Measurements from ENCODE around the gene CACTIN. TPM values are rescaled to one million over a fixed set of nuclear protein-coding genes. Genes with fewer than 3 reads are reported as not detected.

Gene CACTIN
- total RNA-seq, 1 donor from 2014 or later: 12.5 TPM

DNA sequence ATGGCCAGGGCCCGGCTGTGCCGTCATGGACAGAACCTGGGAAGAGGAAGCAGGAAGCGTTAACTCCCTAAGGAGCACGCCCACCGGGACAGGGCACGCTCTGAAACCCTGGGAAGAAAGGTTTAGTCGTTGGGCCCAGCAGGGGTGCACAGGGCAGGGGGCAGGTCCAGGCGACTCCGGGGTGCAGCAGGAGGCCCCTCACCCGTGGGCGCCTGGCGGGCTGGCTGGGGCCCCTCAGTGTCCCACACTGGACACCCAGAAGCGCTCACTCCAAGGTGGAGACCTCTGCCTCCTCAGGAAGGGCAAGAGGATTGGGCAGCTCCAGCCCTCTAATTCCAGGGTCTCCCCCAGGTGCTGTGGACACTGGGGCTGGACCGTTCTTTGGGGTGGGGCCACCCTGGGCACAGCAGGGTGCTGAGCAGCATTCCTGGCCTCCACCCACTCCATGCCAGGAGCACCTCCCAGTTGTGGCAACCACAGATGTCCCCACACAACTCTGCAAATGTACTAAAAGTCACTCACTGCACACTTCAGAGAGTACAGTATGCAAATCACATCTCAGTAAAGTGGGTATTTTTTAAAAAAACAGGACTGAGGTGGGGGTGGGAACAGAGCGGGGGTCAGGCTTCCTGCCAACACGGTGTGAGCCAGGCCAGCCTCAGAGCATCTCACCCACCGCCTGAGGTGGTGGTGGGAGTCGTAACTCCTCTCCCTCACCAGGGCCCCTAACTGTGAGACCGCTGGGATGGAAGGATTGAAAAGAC is 38.5 kb upstream of the CACTIN start:
- ATAC-seq (no peak), DNase-seq (ENCODE audit: low spot score) (peak; percentile 43)

DNA sequence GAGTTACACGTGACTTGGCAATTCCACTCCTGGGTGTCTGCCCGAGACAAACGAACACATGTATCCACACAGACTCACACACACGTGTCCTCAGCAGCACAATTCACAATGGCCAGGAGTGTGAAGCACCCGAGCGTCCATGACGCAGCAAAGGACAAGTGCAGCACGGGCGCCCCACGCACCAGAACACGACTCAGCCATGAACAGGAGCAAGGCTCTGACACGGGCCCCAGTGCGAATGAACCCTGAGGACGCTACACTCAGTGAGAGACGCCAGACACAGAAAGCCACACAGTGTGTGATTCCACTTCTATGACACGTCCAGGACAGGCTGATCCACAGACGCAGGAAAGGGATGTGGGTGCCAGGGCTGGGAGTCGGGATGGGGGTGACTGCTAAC is 37.2 kb upstream of the CACTIN start:
- DNase-seq (ENCODE audit: low spot score): no peak

DNA sequence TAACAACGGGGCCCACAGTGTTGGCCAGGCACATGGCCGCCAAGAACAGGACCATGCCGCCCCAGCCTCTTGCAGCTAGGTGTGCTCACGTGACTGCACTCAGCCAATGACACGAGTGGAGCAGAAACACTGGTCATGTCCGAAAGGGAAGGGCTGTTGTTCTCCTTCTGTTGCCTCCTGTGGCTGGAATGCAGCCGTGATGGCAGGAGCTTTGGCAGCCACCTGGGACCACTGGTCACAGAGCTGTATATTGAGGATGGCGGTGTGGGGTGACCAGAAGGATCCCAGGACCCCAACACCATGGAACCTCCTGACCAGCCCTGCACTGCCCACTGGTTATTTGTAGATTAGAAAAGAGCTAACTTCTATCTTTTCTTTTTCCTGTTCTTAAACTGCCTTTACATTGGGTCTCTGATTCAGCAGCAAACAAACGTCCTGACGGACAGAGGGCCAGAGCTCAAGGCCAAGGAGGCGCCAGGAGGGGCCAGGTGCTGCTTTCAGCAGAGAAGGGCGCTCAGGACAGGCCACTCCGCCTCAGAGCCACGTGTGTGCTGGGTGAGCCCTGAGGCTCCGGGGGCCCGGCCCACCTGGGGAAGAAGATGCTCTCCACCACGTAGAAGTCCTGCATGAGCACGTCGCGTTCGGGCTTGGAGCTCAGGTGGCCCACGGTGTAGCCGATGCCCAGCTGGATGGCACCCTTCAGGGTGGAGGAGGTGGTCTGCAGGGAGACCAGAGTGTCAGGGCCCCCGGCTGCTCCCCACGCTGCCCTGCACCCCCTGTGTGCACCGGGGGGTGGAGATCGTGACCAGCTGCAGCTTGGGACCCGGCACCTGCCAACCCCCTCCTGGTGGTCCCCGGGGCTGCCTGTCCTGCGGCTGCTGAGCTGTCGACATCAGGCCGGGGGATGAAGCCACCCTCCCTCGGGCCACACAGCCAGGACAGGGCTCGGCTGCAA is 35.0 kb upstream of the CACTIN start:
- DNase-seq (ENCODE audit: low spot score): no peak

More for the DNA sequence above, 37.2 kb upstream of the CACTIN start:
- no peak for ATAC-seq

DNA sequence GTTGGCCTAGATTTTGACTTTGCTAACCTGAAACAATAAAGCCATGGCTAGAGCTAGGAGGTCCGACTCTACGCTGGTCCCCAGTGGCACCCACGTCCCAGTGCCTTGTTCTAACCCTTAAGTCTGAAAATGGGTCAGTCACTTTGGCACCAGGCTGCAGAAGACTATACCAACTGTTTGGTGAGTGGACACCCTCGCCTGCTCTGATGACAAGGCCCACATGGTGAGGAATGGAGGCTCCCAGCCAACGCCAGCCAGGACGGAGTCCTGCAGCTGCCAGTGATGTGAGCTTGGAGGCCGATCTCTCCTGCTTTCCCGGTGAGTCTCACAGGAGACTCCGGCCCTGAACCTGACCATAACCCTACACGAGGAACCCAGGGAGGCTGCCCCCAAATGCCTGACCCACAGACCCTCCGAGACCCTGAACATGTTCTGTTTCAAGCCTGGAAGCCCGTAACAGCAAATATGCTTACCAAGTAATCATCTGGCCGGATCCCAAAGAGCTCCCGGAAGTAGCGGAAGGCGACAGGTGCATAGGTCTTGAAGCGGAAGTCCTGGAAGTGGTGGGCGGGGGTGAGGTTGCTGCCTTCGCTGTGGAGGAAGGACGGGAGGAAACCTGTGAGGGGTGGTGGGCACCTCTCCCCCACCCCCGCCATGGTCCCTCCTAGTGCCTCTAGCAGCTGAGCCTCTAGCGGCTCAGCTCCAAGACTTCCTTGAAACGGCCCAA is 34.1 kb upstream of the CACTIN start:
- DNase-seq (ENCODE audit: low spot score): no peak
- ATAC-seq: no peak

More for the DNA sequence above, 35.0 kb upstream of the CACTIN start:
- ATAC-seq: no peak

DNA sequence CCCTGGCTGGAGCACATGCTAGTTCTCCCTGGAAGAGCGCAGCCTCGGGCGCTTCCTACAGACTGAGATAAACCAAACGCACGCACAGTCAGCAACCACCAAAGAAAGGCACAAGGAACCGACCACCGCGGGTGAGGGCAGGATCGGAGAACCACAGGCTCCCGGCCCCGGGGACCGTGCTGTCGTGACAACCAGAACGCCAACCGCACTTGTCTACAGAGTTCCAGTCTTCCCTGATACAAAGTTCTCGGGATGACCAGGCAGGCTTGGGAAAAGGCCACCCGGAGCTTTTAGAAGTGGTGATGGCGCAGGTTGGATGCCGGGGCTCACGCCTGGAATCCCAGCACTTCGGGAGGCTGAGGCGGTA is 33.1 kb upstream of the CACTIN start:
- no peak for DNase-seq (ENCODE audit: low spot score)
- ATAC-seq: no peak

DNA sequence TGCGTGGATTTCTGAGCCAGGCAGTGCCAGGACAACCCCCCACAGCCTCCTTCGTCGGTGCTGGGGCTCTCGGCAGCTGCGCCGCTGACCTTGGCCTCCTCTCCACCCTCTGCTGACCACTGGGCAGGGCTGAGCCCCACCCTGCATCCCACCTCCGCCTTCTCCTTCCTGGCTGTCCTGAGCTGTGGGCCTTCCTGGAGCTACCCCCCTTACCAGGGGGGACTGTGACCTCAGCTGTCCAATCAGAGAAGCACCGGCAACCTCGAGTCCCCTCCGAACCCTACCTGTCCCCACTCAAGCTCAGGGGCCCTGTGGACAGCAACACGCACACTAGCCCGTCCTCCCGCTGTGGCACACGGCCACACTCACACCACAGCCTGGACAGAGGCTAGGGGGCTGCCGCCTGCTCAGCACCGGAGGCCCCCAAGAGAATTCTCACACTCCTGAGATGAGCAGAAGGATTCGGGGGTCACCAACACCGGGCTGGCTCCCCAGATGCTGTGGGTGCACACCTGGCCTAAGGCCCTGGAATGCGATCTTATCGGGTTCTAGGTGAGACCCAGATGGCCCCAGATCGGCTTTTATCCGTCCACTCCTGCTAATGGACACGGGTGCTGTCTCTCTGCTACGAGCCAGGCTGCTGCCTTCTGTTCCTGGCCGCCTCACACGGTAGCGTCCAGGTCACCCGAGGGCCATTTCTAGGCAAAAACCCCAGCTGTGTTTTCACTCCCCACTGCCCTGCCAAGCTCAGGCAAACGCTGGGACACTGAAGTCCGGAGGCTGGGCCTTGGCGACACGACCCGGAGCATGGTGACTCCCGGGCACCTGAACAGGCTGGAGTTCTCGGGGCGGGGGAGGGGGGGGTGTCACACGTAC is 32.5 kb upstream of the CACTIN start:
- peak; percentile 82 for ATAC-seq
- peak; percentile 78 for DNase-seq (ENCODE audit: low spot score)

DNA sequence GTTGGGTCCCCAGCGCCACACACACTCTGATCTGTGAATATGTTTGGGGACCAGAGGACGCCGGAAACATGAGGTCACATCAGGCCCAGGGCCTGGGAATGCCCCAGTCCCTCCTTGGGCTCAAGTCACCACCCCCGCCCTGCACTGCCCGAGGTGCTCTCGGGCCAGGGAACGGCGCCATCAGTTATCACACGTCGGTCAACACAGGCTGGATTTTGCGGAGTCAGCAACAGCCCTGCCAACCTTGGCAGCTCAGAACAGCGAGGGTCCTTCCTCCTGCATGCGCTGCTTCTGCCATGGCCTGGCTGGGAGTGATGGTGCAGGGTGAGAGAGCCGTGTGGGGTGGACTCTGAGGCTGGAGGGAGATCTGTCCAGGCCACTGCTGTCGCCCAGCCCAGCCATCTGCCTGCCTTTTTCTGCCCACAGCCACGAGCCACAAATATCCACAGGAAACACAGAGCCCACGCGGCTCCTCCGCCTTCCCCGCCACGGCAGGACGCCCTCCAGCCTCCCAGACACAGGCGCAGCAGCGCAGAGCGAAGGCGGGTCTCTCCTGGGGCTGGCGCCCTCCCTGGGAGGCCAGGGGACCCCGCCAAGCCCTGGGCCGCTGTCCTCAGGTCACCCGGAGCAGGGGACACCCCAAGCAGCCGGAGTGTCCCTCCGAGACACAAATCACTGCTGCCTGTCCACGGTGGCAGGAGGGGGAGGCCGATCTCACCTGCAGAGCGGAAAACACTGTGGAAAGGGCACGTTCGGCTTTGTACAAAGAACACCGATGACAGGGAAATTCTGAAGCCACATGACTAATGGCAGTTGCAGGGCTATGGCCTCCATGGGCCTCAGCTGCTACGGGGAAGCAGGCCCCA is 31.6 kb upstream of the CACTIN start:
- DNase-seq (ENCODE audit: low spot score) (peak; percentile 91), ATAC-seq (peak; percentile 83)

DNA sequence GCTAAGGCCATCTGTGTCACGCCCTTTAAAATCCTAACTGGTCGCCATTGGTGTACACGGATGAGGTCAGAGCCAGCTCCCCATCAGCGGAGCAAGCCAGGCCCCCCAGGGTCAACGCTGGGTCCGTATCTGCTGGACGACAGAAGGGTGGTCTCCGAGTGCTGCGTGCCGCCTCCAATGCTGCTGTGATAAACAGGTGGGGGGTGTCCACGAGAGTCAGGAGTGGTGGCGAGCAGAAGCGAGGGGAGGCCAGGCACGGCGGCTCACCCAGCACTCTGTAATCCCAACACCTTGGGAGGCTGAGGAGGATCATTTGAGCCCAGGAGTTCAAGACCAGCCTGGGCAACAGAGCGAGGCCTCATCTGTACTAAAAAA is 30.8 kb upstream of the CACTIN start:
- DNase-seq (ENCODE audit: low spot score) (no peak), ATAC-seq (no peak)

DNA sequence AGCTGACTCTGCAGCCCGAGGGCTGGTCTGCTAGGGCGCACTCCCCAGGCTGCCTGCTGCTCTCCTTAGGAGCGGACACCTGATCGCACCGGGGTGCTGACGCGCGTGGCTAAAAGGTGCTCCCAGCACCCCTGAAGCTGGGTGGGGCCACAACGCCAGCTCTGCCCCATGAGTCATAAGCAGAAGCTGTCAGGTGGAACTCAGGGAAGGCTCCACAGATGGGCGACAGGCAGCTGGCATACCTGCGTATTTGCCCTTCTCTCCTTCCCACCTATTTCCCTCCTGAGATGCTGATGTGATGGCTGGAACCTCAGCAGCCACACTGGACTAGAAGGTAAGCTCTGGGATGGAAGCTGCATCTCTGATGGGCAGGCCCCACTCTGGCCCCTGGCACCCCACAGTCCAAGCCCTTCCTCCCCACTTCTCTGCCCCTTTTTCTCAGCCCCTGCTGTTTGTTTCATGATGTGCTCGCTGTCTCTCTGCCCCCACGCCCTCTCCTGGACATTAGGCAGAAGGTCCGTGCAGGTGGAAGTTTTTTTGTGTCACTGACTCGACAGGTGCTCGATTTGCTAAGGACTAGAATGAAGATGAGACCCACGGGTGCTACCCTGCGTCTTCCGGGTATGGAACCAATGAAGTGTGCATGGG is 30.3 kb upstream of the CACTIN start:
- ATAC-seq: no peak

DNA sequence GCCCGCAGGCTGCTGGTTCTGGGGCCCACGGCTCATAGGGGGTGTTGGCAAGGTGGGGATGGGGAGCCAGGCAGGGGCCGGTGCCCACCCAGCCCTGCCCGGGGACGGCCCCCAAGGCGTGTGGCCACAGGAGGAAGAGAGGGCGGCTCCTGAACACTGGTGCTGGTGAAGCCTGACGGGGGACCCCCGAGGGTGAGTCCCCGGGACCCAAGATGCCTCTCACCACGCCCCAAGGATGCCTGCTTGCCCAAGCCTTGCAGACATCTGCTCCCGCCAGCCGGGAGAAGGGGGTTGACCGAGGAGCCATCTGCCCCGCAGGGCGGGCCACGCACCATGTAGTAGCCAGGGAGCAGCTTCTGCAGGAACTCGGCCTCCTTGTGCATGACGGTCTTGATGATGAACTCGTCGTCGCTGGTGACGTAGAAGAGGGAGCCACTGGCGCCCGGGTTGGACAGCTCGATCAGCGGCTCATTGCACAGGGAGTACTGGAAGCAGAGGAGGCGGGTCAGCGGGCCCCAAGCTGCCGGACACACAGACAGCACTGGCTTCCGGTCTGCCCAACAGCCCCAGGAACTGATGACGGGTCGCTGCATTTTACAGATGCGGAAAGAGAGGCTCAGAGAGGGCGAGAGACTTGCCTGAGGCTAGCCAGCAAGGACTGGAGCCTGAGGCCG is 29.6 kb upstream of the CACTIN start:
- no peak for ATAC-seq
- no peak for DNase-seq (ENCODE audit: low spot score)

More for the DNA sequence above, 30.3 kb upstream of the CACTIN start:
- DNase-seq (ENCODE audit: low spot score): no peak

DNA sequence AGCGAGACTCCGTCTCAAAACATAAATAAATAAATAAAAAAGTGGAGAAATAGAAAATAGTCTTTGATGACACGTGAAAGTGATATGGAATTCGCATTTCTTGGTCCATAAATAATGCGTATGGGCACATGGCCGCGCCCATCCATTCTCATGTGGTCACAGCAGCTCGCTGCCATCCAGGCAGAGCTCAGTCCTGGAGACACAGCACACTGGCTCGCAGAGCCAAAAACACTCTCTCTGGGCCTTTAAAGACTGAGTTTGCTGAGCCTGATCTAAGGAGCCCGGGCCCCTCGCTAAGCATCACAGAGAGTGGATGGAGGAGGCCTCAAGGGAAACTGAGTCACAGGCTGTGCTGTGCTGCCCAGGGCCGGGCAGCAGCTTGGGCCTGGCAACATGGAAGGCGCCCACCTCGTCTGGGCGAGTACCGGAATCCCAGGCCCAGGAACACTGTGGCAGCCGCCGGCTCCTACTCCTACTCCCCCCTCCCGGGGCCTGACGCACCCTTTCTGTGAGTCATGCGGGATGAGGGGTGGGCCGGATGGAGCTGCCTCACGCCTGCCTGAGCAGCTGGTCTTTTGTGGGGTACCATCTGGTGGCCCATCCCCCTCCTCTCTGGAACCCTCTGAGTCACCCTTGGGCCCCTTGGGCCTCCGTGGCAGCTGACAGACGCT is 28.9 kb upstream of the CACTIN start:
- no peak for ATAC-seq
- DNase-seq (ENCODE audit: low spot score): no peak

DNA sequence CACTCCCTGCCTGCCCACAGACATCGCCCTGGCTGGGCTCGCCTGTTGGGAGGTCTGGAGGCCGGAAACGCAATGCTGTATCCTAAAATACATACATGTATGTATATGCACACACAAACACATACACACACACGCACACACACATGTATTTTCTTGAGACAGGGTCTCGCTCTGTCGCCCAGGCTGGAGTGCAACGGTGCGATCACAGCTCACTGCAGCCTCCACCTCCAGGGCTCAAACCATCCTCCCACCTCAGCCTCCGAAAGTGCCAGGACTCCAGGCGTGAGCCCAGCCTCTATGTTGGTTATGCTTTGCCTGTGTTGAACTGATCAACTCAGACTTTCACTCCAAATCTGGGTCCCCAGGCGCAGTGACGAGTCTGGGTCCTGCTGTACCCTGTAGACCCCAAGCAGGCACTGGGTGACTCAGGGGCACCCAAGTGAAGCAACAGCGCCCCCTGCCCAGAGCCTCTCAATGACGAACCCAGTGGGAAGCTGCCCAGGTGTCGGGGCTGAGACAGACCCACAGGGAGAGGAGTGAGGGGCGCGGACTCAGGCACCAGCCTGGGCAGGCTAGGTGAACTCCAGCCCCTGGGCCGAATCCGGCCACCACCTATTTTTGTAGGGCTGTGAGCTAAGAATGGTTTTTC is 27.4 kb upstream of the CACTIN start:
- no peak for ATAC-seq
- no peak for DNase-seq (ENCODE audit: low spot score)

DNA sequence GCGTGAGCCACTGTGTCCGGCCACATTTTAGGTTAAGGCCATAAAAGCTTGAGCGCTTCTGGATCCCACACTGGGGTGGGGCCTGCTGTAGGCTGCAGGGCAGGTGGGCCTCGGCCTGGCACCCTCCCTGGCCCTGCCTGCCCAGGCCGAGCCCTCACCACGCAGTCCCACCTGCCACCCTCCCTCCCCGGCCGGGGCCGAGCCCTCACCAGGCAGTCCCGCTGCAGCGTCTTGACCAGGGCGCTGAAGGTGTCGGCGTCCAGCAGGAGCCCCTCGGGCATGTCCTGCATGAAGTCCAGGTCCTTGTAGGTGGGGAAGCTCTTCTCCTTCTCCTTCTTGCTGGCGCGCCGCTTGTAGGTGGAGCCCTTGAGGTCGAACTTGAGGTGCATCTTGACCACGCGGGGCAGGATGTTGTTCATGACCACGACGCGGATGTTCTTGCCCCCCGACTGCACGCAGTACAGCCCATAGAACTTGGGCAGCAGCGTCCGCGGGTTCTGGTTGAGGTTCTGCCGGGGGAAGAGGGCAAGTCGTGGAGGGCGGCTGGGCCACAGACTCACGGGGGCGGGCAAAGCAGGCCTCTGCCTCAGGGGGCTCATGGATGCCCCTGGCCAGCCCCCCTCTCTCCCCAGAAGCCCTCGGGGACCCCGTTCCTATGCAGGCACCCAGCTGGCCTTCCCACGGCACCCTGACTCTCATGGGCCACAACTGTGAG is 26.6 kb upstream of the CACTIN start:
- DNase-seq (ENCODE audit: low spot score) (no peak), ATAC-seq (no peak)

DNA sequence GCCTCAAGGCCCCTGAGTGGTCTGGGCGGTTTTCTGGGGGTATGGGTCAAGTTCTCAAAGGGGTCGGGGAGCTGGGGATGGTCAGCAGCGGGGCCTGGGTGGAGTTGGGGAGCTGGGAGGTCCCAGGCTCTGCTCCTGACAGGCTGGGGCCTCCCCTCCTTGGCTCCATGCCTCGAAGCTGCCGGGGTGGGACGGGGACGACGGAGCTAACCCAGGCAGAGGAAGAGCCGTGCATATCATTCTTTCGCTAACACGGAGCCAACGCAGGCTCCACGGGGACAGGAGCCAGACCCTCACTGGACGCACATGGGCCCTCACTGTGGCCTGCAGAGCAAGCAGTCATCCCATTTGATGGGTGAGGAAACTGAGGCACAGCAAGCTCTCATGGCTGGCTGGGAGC is 25.8 kb upstream of the CACTIN start:
- DNase-seq (ENCODE audit: low spot score): no peak
- ATAC-seq: no peak

DNA sequence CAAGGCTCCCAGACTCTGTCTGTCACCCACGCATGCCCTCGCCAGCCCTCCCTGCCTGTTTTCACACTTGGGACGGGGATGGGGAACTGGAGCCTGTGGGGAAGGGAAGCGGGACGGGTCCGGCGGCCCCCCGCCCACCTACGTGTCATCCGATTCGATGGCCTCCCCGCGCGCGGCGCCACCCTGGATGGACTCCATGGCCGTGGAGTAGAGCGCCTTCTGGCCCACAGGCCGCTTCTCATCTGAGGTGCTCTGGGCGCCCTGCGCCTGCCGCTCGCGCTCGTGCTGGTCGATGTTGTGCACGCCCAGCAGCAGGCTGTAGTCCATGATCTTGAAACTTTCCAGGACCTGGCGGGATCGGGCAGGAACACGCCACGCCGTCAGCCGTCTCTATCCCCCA is 25.1 kb upstream of the CACTIN start:
- ATAC-seq (no peak), DNase-seq (ENCODE audit: low spot score) (no peak)

DNA sequence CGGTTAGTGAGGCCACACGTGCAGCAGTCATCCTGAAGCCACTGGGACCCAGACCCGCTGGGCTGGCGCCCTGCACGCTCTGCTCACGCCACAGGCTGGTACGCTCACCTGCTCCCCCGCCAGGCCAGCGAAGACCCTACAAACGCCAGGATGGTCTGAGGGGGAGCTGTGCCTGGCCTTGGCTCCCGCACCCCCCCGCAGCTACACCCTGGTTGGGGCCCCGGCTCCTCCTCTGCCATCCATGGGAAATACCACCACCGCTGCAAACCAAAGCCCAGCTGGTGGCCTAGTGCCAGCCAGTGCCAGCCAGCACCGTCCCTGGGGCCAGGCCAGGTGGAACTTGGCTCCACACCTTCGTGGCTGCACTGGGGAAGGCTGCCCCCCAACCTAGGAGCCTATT is 23.3 kb upstream of the CACTIN start:
- ATAC-seq: peak; percentile 70
- peak; percentile 64 for DNase-seq (ENCODE audit: low spot score)
